ENCODE measurements around the gene TIMP2.
A peak's percentile ranks its signal among the peaks of the same experiment; 100 is the strongest.
"Not testable (repeated sequence)": the region's sequence is repeated elsewhere in the genome, so short reads cannot be mapped to it uniquely, and the experiment has no call there.

TIMP2 gene

DNA sequence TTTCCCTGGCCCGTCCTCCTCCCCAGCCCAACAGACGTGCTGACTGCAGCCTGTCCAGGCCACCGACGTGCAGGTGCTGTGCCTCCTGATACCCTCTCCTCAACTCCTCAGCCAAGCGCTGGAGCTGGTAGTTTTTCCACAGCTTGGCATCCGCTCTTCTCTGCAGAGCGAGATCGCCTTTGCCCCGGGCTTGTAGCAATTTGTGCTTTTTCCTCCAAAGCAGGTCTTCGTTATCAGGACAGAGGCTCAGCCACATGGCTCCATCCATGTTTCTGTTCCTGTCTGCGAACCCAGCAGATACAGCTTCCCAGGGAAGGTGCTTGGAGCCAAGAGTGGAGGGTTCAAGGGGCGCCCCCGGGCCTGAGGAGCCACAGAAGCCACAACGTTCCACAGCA is 33.1 kb downstream of the TIMP2 start:
- DNase-seq (ENCODE audit: extremely low read depth in 1 of 2, low read depth in 1 of 2): no peak

DNA sequence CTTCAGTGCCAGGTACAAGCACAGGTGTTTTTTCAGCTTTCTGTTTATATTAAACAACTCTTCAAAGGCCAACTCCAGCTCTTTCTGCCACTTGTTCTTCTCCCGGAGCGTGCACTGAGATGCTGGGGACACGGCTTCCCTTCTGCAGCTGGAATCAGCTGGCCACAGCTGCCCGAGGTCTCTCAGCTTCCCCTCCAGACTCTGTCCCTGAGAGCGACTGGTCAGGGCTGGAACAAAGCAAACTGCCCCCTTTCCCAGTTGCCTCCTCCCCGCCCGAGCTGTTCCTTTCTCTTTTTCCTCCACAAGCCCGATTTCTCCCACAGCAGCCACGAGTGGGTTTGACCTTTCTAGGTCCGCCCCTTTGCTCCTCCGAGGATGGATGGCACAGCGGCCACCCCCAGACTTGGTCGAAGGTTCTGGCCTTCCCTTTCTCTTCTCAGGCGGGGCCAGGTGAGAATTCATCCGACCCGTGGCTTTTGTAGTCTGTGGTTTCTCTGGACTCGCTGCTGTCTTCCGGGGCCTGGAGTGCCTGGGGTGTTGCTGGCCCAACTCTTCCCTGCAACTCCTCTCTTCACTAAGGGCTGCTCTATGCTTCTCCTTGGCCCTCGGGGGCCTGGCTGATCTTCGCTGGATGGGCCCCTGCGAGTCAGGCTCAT is 33.7 kb downstream of the TIMP2 start:
- DNase-seq (ENCODE audit: extremely low read depth in 1 of 2, low read depth in 1 of 2): no peak

DNA sequence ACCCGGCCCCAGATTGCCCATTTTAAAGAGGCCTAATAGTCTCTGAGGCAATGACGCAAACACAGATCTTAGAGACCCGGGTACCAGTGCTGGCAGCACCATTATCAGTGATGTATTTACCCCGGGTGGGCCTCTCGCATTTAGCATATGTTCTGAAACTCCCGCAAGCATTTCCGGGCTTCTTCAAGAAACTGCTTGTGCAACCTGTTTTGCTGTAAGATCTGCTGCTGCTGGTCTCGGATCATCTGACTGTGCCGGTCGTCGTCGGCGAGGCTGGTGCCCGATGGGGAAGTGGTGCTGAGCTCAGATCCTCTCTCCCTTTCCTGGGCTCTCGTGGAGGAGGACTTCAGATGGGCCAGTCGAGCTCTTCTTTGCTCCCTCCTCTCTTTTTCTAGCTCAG is 34.7 kb downstream of the TIMP2 start:
- peak in 1 of 2 donors; percentile 3 for DNase-seq (ENCODE audit: extremely low read depth in 1 of 2, low read depth in 1 of 2)

DNA sequence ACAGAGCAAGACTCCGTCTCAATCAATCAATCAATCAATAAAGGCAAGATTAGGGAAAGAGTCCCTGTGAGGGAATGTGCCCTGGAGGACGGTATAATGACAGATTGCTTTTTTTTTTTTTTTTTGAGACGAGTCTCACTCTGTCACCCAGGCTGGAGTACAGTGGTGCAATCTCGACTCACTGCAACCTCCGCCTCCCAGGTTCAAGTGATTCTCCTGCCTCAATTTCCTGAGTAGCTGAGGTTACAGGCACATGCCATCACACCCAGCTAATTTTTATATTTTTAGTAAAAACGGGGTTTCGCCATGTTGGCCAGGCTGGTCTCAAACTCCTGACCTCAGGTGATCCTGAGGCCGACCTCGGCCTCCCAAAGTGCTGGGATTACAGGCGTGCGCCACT is 35.1 kb downstream of the TIMP2 start:
- not testable (repeated sequence) for DNase-seq (ENCODE audit: extremely low read depth in 1 of 2, low read depth in 1 of 2)

DNA sequence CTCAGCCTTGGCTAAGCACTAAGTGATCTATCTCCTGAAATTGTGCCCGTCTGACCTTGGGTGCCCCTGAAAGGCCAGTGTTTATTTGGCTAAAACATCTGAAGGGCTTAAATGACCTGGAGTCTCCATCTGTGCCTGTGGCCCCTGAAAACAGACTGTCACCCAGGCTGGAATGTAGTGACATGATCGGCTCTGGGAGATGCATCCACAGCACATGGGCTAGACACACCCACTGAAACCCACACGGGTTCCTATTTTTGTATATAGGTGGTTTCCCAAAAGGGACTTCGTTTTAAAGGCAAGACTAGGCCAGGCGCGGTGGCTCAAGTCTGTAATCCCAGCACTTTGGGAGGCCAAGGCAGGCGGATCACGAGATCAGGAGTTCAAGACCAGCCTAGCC is 35.7 kb downstream of the TIMP2 start:
- DNase-seq (ENCODE audit: extremely low read depth in 1 of 2, low read depth in 1 of 2): no peak

DNA sequence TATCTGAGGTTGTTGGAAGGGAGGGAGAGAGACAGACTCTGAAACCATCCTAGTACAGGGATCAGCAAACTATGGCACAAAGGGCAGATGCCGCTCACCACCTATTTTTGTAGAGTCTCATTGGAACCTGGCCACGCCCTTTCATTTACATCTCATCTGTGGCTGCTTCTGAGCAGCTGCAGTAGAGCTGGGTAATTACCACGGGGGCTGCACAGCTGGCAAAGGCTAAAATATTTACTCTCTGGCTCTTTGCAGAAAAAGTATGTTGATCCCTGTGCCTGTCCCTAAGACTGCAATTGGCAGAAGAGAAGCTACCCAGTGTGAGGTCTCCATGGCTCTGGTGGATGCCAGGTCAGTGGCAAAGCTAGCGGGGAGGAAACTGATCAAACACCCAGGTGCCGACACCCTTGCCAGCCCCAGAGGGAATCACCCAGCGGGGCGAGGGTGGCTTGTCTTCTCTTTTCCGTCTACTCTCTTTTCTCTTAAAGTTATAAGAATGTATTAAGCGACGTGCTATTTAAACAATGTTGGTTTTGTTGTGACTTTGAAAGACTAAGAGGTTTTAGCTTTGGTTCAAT is 36.2 kb downstream of the TIMP2 start:
- no peak for DNase-seq (ENCODE audit: extremely low read depth in 1 of 2, low read depth in 1 of 2)

DNA sequence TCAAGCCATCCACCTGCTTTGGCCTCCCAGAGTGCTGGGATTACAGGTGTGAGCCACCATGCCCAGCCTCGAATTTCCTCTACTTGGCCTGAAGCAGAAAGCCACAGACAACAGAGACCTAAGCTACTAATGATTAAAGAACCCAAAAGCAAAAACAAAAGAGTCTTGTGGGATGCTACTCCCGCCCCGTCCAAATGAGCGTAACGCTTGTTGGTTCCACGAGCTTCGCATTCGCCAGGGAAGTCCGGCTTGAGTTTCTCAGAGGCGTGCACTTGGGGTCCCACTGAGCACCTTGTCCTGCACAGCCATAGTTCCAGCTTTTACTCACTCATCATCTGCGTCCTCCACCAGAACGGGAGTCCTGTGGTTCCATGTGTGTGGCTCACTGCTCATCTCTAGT is 38.2 kb downstream of the TIMP2 start:
- no peak for DNase-seq (ENCODE audit: extremely low read depth in 1 of 2, low read depth in 1 of 2)

DNA sequence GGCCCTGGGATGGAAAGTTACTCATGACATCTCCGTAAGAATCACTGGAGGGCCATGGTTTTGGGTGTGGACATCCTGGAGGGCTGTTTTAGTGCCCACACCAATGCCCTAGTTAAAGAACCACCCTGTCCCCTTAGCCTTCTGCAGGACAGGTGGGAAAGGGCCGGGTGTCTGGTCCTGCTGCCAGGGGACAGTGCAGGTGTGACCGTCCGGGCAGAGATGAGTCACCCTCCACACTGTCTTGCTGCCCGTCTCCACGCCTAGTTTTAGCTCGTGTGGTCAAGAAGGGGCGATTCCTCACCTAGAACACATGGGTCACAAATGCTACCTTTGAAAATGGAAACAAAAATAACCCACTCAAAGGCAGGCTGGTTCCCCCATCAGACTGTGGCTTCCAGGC is 39.2 kb downstream of the TIMP2 start:
- no peak for DNase-seq (ENCODE audit: extremely low read depth in 1 of 2, low read depth in 1 of 2)

DNA sequence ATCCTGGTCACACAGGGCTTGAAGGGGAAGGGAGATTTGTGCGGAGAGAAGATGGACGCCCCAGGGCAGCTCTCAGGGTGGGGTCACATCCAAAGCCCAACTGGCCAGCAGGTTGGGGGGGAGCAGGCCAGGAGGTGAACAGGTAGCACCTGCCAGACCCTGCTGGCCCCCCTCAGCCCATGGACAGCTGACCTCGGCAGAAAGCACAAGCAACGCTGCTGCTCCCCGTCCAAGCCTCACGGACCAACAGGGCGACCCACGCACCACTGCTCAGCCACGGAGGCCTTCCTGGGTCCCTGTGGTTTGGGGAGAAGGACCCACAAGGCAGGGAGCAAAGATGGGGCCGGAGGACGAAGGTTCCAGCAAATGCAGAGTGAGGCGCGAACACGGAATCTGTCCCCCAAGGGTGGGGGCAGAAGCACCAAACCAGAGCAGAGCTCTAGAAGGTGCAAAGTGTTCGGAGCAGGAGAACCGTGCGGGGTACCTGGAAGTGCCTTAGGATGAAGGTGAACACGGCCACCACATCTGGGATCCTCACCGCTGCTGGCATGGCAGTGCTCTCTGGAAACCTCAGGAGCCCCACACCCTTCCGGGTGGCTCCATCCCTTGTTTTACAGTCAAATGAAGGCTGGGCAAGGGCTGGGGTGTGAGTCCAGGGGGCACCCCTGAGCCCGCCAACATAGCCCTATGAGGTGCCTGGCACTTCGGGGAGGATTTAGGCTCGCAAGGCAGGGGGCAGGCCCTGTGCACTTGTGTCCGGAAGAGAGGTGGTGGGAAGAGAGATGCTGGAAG is 40.1 kb downstream of the TIMP2 start:
- DNase-seq (ENCODE audit: extremely low read depth in 1 of 2, low read depth in 1 of 2): no peak

DNA sequence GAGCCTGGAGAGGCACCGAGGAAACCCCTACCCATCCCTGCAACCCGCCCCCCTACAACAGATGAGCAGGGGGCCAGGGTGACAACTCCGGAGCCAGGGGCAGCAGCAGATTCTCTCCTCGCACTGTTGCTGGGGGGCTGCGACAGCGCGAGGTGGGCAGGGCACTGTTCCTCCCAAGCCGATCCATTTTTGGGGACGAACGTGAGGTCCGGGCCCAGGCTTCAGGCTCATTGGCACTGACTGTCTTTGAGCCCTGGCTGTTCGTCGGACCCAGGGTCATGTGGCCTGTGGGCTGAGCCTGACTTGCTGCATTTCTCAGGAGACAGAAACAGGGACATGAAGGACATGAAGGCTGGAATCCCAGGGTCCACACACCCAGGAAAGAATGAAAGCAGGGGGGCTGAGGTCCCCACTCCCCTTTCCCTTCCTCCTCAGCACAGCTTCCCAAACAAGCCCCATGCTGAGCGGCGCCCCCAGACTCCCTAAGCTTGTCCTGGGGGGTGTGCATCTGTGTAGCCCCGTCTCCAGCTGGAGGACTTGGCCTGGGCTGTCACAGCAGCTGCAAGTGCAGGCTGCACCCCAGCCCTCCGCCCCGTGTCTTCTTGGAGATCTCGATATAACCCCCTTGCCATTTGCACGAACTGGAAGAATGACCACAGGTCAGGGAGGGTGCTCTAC is 40.9 kb downstream of the TIMP2 start:
- no peak for DNase-seq (ENCODE audit: extremely low read depth in 1 of 2, low read depth in 1 of 2)

DNA sequence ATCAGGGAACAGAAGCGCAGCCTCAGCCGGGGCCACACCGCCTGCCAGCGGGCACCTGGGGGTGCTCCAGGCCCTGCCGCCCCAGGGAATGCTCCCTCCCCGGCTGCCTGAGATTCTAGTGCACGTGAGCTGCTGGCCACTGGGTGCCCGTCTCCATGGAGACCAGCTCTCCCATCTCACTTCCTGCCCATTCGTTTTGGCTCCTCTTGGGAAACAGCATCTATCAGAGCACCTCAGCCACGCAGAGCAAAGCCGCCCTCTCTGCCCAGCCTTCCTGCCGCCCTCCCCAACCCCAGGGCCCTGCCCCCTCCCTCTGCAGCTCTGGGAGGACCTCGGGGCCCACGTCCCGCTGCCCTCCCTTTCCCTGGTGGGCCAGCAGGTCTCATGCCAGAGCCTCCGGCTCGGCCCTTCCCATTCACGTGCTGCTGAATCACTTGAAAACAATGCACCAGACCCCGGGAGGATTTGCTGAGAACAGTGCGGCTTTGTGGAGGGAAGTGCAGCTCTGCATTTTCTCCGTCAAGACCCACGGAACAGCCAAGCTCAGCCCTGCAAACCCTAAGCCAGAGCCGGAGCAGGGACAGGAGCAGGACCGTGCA is 41.6 kb downstream of the TIMP2 start:
- DNase-seq (ENCODE audit: extremely low read depth in 1 of 2, low read depth in 1 of 2): no peak

DNA sequence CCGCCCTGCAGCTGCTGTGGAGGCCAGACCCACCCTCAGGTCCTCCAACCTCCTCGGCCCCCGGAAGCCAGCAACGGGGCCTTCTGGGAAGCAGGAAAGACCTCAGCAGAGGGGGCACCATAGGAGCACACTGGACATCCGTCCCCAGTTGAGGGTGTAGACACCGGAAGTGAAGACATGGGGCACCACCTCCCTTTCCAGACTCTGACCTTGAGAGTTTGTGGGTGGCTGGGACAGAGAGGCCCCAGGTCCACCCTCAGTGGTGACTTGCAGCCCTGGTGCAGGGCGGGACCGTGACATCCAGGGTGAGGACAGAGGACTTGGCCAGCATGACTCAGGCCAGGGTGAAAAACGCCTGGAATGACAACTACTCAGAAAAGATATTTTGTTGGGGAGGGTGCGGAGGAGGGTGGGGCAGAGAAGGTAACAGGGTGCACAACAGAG is 42.1 kb downstream of the TIMP2 start:
- DNase-seq (ENCODE audit: extremely low read depth in 1 of 2, low read depth in 1 of 2): no peak

DNA sequence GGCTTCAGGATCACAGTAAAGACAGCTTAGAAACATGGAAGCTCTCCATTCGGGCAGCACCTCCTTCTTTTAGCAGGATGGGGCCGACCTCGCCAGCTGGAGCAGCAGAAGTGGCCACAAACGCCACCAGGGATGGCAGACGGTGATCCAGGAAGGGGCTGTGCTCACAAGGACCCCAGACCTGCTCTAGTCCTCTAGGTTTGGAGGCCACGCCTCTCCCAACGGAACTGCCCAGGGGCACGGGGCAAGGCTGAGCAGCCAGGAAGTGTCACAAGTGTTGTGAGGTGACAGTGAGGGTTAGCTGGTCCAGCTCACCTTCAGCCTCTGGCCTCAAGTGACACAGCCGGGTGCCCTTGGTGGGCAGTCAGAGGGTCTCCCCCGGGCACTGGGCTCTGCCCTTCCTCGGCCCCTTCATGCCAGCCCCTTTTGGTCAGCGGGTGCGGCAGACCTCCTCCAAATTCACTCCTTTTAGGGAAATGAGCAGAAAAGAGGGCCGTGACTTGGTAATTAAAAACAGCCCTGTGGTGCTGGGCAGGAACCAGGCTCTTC is 42.6 kb downstream of the TIMP2 start:
- no peak for DNase-seq (ENCODE audit: extremely low read depth in 1 of 2, low read depth in 1 of 2)

DNA sequence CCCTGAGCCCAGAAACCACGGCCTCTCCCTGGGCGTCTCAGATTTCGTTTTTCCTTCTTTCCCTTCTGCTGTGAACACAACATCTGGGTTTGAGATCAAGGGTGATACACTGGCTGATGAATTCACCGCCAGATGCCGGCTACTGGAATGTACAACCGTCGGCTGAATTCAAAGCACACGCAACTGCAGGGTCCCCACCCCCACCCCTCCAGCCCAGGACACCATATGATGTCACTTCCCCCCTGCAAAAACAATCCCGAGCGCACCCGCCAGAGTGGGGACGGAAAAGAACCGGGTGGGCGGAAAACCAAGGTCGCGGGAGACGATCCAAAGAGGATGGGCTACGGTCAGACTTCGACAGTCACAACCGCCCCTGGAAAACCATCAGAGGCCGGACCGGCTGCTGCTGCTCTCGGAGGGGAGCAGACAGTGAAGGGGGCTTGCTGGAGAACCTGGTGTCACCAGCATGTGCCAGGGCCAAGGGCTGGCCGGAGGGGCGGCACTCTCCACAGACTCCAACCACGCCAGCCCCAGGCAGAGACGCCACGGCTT is 45.5 kb downstream of the TIMP2 start:
- DNase-seq (ENCODE audit: extremely low read depth in 1 of 2, low read depth in 1 of 2): no peak

DNA sequence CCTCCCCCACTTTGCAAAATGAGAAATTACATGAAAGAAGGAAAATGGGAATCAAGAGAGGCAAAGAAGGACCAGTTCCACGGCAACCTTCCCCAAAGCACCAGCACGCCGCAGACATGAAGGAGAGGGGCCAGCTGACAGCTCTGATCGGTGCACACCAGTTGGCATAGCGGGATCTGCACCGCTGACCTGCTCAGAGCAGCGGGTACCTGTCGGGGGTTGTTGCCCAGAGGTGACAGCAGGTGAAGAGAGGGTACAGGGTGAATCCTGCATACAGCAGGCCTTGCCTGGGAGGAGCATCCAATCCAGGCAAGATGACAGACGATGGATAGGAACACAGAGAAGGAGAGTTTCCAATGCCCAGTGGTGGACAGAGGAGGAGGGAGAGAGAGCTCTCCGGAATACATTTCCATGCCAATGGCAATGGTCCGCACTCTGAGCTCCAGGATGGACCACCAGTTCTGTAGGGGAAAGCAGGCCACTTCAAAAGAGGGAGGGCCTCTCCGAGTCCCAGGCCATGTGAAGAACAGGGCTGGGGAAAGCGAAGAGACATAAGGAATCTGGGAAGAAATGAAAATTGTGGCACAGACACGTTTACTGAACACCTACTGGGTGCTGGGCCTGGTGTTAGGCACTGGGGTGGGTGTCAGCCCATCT is 46.2 kb downstream of the TIMP2 start:
- DNase-seq (ENCODE audit: extremely low read depth in 1 of 2, low read depth in 1 of 2): no peak

DNA sequence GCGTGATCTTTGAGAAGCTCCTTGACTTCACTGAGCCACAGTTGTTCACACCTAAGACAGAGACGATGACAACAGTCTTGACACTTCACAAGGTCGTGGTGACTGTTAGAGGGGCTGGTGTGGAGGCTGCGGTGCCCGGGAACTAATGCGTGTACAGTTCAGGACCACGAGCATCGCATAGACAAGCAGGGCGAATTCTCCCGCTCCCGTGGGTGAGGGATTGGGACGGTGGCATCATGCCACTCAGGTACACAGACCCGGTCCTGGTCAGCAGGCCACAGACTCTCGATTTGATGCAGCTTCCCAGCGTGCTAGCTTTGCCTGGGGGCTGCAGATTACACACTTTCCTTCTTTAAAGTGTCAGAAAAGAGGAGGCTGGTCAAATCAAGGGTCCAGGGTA is 46.9 kb downstream of the TIMP2 start:
- DNase-seq (ENCODE audit: extremely low read depth in 1 of 2, low read depth in 1 of 2): no peak

DNA sequence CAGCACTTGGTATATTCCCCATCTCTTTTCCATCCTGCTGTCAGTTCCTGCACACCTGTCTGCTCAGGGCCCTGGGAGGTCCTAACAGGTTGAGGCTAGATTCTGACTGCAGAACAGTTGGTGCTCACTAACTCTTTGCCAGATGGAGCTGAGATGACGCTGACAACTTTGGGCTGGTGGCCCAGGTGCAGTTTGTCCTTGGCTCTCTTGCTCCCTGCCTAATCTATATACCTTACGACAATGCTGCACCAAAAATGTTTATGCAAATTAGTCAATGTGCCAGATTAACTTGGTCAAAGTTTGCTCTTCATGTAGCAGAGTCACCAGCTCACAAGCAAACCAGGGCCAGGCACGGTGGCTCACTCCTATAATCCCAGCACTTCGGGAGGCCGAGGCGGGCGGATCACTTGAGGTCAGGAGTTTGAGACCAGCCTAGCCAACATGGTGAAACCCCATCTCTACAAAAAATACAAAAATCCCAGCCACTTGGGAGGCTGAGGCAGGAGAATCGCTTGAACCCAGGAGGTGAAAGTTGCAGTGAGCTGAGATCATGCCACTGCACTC is 48.2 kb downstream of the TIMP2 start:
- not testable (repeated sequence) for DNase-seq (ENCODE audit: extremely low read depth in 1 of 2, low read depth in 1 of 2)

DNA sequence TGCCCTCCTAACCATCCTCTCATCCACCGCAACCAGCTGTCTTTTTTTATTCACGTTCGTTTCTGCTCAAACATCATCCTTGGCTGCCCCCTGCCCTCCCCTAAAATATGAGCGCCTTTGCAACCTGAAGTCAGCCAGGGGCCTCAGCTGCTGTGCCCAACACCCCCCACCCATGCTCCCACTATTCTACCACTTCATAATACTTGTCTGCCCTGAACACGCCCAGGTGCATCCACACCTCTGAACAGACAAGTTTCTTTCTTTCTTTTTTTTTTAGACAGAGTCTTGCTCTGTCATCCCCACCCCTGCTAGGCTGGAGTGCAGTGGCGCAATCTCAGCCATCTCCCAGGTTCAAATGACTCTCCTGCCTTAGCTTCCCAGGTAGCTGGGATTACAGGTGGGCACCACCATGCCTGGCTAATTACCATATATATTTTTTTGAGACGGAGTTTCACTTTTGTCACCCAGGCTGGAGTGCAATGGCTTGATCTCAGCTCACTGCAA is 49.0 kb downstream of the TIMP2 start:
- DNase-seq (ENCODE audit: extremely low read depth in 1 of 2, low read depth in 1 of 2): no peak

DNA sequence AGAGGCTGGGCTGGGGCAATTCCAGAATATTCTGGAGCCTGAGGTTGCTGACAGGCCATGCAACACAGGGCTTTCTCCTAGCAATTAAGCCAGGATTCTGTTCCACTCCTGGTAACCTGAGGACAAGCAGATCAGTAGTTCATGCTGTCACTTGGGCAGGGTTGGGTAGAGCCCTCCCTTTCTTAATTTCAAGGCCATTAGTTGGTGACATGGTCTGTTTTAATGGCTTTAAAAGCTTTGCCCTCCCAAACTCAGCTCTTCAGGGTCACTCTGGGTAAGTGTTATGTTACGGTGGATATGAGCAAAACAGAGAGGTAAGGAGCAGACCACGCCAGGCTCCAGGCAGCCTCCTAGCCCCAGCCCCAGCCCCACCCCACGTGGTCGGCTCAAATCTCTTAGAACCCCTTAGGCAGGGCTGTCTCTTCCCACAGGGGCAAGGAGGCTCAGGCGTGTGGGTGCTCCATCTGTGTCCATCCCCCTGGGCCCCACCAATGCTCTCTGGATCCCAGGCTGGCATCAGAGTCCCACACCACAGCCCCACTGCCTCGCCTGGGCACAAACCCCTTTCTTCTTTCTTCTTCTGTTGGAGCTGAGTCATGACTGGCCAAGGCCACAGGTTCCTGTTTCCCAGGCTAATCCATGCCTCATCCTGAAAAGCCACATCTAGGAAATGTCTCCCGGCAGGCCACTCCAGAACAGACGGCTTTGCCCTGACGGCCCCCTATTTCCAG is 49.7 kb downstream of the TIMP2 start:
- DNase-seq (ENCODE audit: extremely low read depth in 1 of 2, low read depth in 1 of 2): no peak

Data from activated CD8-positive, alpha-beta memory T cell treated with anti-CD3 and anti-CD28 coated beads for 1 hour (primary cell).